Chondrocyte (in vitro differentiated cells): ENCODE measurements around the gene PIKFYVE. TPM values are rescaled to one million over a fixed set of nuclear protein-coding genes. Genes with fewer than 3 reads are reported as not detected.

Source experiments
- DNase-seq: peaks from one replicate; pipeline ENCODE4 v3.0.0; 2021; ENCODE audit warnings: mixed read lengths, low spot score
- H3K27ac Mint-ChIP-seq: one replicate; pipeline ENCODE4 v1.8.0; 2021; ENCODE audit warnings: mild to moderate bottlenecking, moderate library complexity, mixed read lengths; ENCODE audit not compliant: unreplicated experiment
- H3K27me3 Mint-ChIP-seq: 2 replicates; pipeline ENCODE4 v1.8.0; 2021; ENCODE audit warnings: low read depth, mixed read lengths
- H3K36me3 Mint-ChIP-seq: 2 replicates; pipeline ENCODE4 v1.8.0; 2021; ENCODE audit warnings: low read depth, mixed read lengths
- H3K4me1 Mint-ChIP-seq: 2 replicates; pipeline ENCODE4 v1.8.0; 2021; ENCODE audit warnings: low read depth, mild to moderate bottlenecking, mixed read lengths
- H3K4me3 Mint-ChIP-seq: one replicate; pipeline ENCODE4 v1.8.0; 2021; ENCODE audit warnings: mild to moderate bottlenecking, moderate library complexity, mixed read lengths; ENCODE audit not compliant: unreplicated experiment
- H3K9me3 Mint-ChIP-seq: 2 replicates; pipeline ENCODE4 v1.8.0; 2021; ENCODE audit warnings: low read depth, mixed read lengths
- CTCF ChIP-seq: fragments of 200-600 bp; sonication (generic); IDR thresholded peaks from 2 replicates; pipeline ENCODE4 v1.5.0; 2021; ENCODE audit warnings: antibody characterized with exemption, mild to moderate bottlenecking, moderate library complexity
- total RNA-seq: library from RNA; stranded (reverse); gene quantifications from 3 replicates; pipeline ENCODE4 v1.2.1, GENCODE V29; 2021

The PIKFYVE gene
- total RNA-seq, 1 donor from 2014 or later: 24.7 TPM

- Mint-ChIP-seq H3K9me3 (peaks cover 12% of the 10 kb centered on the region), H3K27ac (no peak overlapping the region), H3K4me1 (peaks cover 11% of the 10 kb centered on the region), H3K36me3 (peaks cover 13% of the 10 kb centered on the region), H3K4me3 (no peak overlapping the region), H3K27me3 (no peaks in the 10 kb centered on the region)
- DNase-seq: no peak
- no peak for TF ChIP-seq CTCF
Measured at GRCh38 chr2:208363485-208363884, 97.4 kb downstream of the PIKFYVE start.

GRCh38 chr2:208366215-208367127, 100.4 kb downstream of the PIKFYVE start:
- H3K27me3 Mint-ChIP-seq: no peaks in the 10 kb centered on the region
- H3K4me3 Mint-ChIP-seq: no peak overlapping the region
- peaks cover 12% of the 10 kb centered on the region for H3K9me3 Mint-ChIP-seq
- no peak for DNase-seq
- no peak overlapping the region for H3K27ac Mint-ChIP-seq
- peaks cover 14% of the 10 kb centered on the region for H3K4me1 Mint-ChIP-seq
- peaks cover 11% of the 10 kb centered on the region for H3K36me3 Mint-ChIP-seq
- no peak for TF ChIP-seq CTCF

GRCh38 chr2:208369091-208369490, 103.0 kb downstream of the PIKFYVE start:
- no peak for DNase-seq
- Mint-ChIP-seq H3K36me3 (peaks cover 11% of the 10 kb centered on the region), H3K27me3 (peaks cover under 1% of the 10 kb centered on the region), H3K27ac (no peak overlapping the region), H3K4me3 (no peak overlapping the region), H3K4me1 (peaks cover 3% of the 10 kb centered on the region), H3K9me3 (peaks cover 12% of the 10 kb centered on the region)
- no peak for TF ChIP-seq CTCF

- peaks cover 2% of the 10 kb centered on the region for H3K36me3 Mint-ChIP-seq
- H3K9me3 Mint-ChIP-seq: peaks cover 1% of the 10 kb centered on the region
- no peak for DNase-seq
- peaks cover 3% of the 10 kb centered on the region for H3K4me1 Mint-ChIP-seq
- TF ChIP-seq CTCF: no peak
- no peak overlapping the region for H3K4me3 Mint-ChIP-seq
- no peak overlapping the region for H3K27ac Mint-ChIP-seq
- H3K27me3 Mint-ChIP-seq: peaks cover 11% of the 10 kb centered on the region
Measured at GRCh38 chr2:208370881-208371633, 105.0 kb downstream of the PIKFYVE start.

GRCh38 chr2:208371634-208371935, 105.5 kb downstream of the PIKFYVE start:
- DNase-seq: no peak
- no peak for TF ChIP-seq CTCF
- peaks cover 11% of the 10 kb centered on the region for H3K27me3 Mint-ChIP-seq
- H3K4me3 Mint-ChIP-seq: no peak overlapping the region
- H3K27ac Mint-ChIP-seq: no peak overlapping the region
- no peaks in the 10 kb centered on the region for H3K9me3 Mint-ChIP-seq
- H3K4me1 Mint-ChIP-seq: peaks cover 3% of the 10 kb centered on the region
- H3K36me3 Mint-ChIP-seq: peaks cover 2% of the 10 kb centered on the region
